ENCODE data around the gene DAB2. TPM values are rescaled to one million over a fixed set of nuclear protein-coding genes. Genes with fewer than 3 reads are reported as not detected.

DAB2 gene
- total and polyA plus RNA-seq, 12 donors = 6.5 to 64.7 (median 22.3) TPM

DNA sequence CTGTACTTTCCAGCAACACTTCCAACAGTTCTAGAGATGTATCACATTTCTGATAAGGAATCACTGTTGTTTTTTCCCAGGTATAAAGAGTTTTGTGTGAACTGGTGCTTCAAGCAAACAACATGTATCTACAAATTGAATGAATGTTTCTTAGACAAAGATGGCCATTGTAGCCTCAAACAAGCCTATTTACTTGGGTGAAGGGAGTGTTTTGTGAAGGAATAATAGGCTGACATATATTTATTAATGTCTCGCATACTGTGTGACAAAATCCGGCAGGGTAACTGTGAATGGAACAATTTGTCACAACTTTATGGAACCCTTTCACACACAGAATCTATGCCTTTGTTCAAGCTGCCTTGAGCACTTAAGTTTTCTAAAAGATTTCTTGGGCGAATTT lies 24.8 kb upstream of the DAB2 start:
- WGBS, 2 donors = 77 to 94% methylated on average over 3 of the region's 3 CpGs
- no peaks in the 10 kb centered on the region for H3K36me3 ChIP-seq
- H3K4me3 ChIP-seq = no peak overlapping the region
- H3K9me3 ChIP-seq = no peaks in the 10 kb centered on the region
- H3K27ac ChIP-seq = no peak overlapping the region
- intact Hi-C loops (cut with DNase I) = no loop called here
- ATAC-seq (no peak), DNase-seq (no peak)
- TF ChIP-seq, protein P1, sequence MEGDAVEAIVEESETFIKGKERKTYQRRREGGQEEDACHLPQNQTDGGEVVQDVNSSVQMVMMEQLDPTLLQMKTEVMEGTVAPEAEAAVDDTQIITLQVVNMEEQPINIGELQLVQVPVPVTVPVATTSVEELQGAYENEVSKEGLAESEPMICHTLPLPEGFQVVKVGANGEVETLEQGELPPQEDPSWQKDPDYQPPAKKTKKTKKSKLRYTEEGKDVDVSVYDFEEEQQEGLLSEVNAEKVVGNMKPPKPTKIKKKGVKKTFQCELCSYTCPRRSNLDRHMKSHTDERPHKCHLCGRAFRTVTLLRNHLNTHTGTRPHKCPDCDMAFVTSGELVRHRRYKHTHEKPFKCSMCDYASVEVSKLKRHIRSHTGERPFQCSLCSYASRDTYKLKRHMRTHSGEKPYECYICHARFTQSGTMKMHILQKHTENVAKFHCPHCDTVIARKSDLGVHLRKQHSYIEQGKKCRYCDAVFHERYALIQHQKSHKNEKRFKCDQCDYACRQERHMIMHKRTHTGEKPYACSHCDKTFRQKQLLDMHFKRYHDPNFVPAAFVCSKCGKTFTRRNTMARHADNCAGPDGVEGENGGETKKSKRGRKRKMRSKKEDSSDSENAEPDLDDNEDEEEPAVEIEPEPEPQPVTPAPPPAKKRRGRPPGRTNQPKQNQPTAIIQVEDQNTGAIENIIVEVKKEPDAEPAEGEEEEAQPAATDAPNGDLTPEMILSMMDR (IDR thresholded peaks at IDR 0.05) = no peak
- no peaks in the 10 kb centered on the region for H3K4me1 ChIP-seq
- H3K27me3 ChIP-seq = no peaks in the 10 kb centered on the region

DNA sequence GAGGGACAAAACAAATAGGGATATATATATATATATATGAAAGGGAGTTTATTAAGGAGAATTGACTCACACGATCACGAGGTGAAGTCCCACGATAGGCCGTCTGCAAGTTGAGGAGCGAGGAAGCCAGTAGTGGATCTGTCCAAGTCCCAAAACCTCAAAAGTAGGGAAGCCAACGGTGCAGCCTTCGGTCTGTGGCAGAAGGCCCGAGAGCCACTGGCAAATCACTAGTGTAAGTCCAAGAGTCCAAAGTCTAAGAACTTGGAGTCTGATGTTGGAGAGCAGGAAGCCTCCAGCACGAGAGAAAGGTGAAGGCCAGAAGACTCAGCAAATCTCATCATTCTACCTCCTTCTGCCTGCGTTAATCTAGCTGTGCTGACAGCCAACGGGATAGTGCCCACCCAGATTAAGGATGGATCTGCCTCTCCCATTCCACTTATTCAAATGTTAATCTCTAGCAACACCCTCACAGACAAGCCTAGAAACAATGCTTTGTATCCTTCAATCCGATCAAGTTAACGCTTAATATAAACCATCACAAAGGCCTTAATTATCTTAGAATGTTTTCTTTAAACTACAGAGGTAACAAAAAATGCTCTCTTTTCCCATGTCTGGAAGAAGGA lies 23.8 kb upstream of the DAB2 start:
- Histone ChIP-seq H3K27ac (no peak overlapping the region), H3K4me3 (no peak overlapping the region), H3K9me3 (no peaks in the 10 kb centered on the region), H3K27me3 (no peaks in the 10 kb centered on the region), H3K36me3 (no peaks in the 10 kb centered on the region), H3K4me1 (no peaks in the 10 kb centered on the region)
- ATAC-seq (no peak), DNase-seq (no peak)
- intact Hi-C loops (cut with DNase I) = no loop called here
- TF ChIP-seq, protein P1 (IDR thresholded peaks at IDR 0.05) = no peak
- WGBS, 2 donors = 88 to 94% methylated on average over 13 of the region's 13 CpGs

DNA sequence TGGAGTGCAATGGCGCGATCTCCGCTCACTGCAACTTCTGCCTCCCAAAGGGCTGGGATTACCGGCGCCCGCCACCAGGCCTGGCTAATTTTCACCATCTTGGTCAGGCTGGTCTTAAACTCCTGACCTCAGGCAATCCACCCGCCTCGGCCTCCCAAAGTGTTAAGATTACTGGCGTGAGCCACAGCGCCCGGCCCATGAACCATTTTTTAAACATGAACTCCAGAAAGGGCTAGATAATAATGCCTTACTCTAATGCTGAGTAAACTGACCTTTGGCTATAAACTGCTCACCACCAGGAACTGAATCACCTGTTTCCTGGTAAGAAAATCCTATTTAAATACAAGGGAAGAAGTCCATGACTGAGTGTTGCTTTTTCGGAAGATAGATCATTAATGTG lies 23.2 kb upstream of the DAB2 start:
- DNase-seq (no peak), ATAC-seq (no peak)
- Histone ChIP-seq H3K4me3 (no peak overlapping the region), H3K27me3 (no peaks in the 10 kb centered on the region), H3K36me3 (no peaks in the 10 kb centered on the region), H3K27ac (no peak overlapping the region), H3K9me3 (no peaks in the 10 kb centered on the region), H3K4me1 (no peaks in the 10 kb centered on the region)
- TF ChIP-seq, protein P1 (IDR thresholded peaks at IDR 0.05) = no peak
- 96 to 97% methylated on average over 12 of the region's 12 CpGs for WGBS, 2 donors
- intact Hi-C loops (cut with DNase I) = no loop called here

DNA sequence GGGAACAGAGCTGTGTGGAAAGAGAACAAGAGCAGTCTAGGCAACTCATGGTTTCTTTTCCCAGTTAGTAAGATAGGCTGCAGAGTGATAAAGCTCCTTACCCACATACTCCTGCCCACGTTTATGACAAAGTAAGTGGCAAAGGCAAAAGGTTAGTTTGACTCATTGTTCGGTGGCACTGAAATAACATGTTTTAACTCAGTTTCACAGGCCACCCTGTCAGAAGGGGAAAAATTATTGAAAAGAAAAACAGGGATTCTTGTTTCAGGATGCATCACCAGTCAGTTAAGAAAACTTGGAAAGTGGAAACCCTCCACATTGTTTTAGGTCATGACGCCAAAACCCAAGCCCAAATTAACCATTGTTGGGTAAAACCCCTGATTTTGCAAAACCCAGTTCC lies 22.3 kb upstream of the DAB2 start:
- H3K9me3 ChIP-seq = no peaks in the 10 kb centered on the region
- H3K4me1 ChIP-seq = peaks cover 0 to 5% (median 0%) of the 10 kb centered on the region in 9 donors
- H3K4me3 ChIP-seq = no peak overlapping the region
- TF ChIP-seq, protein P1 (IDR thresholded peaks at IDR 0.05) = no peak
- no peaks in the 10 kb centered on the region for H3K36me3 ChIP-seq
- ATAC-seq (no peak), DNase-seq (no peak)
- H3K27me3 ChIP-seq = no peaks in the 10 kb centered on the region
- peak overlapping the region in 1 of 10 donors; percentile 11 for H3K27ac ChIP-seq
- intact Hi-C loops (cut with DNase I) = no loop called here
- 66 to 80% methylated on average over 3 of the region's 3 CpGs for WGBS, 2 donors
